ENCODE data around the gene TANK.

- TF ChIP-seq EZH2 (IDR thresholded peaks at IDR 0.05; ENCODE audit: borderline replicate concordance, insufficient read depth, low read length, poor library complexity, severe bottlenecking) (no peak), POLR2AphosphoS5 (IDR thresholded peaks at IDR 0.05) (no peak), EP300 (conservative IDR thresholded peaks at IDR 0.05; ENCODE audit: poor library complexity, severe bottlenecking) (no peak)
These were observed 11.0 kb downstream of the TANK start for GRCh38 chr2:161170958-161171932.
